MM.1S (cell line): Measurements from ENCODE around the gene TET3.

Experiments used
- EZH2 ChIP-seq: fragments of 300-600 bp; sonication (generic); optimal IDR thresholded peaks from 2 replicates; pipeline ENCODE3; 2017; ENCODE audit warnings: low read depth, mild to moderate bottlenecking, antibody characterized with exemption, low read length, mixed read lengths
- EZH2phosphoT487 ChIP-seq: fragments of 300-600 bp; sonication (generic); IDR thresholded peaks from 2 replicates; pipeline ENCODE4 v1.6.1; 2018; ENCODE audit warnings: antibody characterized with exemption, low read length
- TF ChIP-seq, protein P1 (sequence below): fragments of 300-600 bp; sonication (generic); IDR thresholded peaks from 2 replicates; pipeline ENCODE4 v1.5.1; 2016; ENCODE audit warnings: antibody characterized with exemption, low read length, mixed read lengths

DNA sequence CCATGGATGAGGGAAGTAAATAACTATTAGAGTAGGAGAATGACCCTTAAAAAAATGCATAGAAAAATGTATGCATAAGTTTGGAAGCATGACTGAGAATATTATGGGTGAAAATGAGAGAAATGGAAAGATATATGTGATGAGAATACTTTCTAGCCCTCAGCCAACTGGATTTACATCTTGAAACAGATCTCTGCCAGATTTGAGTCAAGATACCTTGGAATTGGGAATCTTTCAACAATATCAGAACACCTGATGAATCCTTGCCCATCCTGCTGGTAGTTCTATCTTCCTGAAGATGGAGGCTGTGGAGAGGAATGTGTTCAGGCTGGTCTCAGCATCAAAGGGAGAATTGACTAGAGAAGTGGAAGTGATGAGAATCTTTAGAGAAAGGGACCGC is 5.8 kb downstream of the TET3 start:
- no peak for TF ChIP-seq EZH2phosphoT487
- TF ChIP-seq, protein P1, sequence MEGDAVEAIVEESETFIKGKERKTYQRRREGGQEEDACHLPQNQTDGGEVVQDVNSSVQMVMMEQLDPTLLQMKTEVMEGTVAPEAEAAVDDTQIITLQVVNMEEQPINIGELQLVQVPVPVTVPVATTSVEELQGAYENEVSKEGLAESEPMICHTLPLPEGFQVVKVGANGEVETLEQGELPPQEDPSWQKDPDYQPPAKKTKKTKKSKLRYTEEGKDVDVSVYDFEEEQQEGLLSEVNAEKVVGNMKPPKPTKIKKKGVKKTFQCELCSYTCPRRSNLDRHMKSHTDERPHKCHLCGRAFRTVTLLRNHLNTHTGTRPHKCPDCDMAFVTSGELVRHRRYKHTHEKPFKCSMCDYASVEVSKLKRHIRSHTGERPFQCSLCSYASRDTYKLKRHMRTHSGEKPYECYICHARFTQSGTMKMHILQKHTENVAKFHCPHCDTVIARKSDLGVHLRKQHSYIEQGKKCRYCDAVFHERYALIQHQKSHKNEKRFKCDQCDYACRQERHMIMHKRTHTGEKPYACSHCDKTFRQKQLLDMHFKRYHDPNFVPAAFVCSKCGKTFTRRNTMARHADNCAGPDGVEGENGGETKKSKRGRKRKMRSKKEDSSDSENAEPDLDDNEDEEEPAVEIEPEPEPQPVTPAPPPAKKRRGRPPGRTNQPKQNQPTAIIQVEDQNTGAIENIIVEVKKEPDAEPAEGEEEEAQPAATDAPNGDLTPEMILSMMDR, result no peak
- no peak for TF ChIP-seq EZH2
